Sigmoid colon (tissue), 3 donors: Measurements from ENCODE around the gene E2F6.

ENCODE experiments used
- POLR2A ChIP-seq, 2 donors: fragments of 450-650 bp; IDR thresholded peaks; one replicate each; pipeline ENCODE4 v1.6.1; 2016; ENCODE audit warnings: antibody characterized with exemption in 2 of 2, mild to moderate bottlenecking in 2 of 2, moderate library complexity in 2 of 2
- TF ChIP-seq, protein P1 (sequence below), 4 experiments: fragments of 450-650 bp in 3 of 4; fragments of 200-600 bp in 1 of 4; IDR thresholded peaks; one replicate each; pipeline ENCODE4 v1.5.1; 2016 to 2019; ENCODE audit warnings: antibody characterized with exemption in 4 of 4, mild to moderate bottlenecking in 3 of 4, moderate library complexity in 2 of 4

DNA sequence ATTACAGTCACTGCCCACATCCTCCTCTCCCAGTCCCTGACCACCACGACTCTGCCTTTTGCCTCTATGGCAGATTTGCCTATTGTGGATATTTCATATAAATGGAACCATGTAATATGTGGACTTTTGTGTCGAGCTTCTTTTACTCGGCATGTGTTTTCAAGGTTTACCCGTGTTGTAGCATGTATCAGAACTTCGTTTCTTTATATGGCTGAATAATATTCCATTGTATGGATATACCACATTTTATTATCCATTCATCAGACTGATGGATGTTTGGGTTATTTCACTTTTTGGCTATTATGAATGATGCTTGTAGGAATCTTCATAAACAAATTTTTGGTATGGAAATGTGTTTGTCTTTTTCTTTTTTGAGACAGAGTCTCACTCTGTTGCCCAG, 24.2 kb upstream of the E2F6 start:
- no peak for TF ChIP-seq POLR2A (IDR thresholded peaks at IDR 0.05)
- TF ChIP-seq, protein P1, sequence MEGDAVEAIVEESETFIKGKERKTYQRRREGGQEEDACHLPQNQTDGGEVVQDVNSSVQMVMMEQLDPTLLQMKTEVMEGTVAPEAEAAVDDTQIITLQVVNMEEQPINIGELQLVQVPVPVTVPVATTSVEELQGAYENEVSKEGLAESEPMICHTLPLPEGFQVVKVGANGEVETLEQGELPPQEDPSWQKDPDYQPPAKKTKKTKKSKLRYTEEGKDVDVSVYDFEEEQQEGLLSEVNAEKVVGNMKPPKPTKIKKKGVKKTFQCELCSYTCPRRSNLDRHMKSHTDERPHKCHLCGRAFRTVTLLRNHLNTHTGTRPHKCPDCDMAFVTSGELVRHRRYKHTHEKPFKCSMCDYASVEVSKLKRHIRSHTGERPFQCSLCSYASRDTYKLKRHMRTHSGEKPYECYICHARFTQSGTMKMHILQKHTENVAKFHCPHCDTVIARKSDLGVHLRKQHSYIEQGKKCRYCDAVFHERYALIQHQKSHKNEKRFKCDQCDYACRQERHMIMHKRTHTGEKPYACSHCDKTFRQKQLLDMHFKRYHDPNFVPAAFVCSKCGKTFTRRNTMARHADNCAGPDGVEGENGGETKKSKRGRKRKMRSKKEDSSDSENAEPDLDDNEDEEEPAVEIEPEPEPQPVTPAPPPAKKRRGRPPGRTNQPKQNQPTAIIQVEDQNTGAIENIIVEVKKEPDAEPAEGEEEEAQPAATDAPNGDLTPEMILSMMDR (IDR thresholded peaks at IDR 0.05): no peak
